ENCODE results near the gene PLA2G2D. TPM values are rescaled to one million over a fixed set of nuclear protein-coding genes. Genes with fewer than 3 reads are reported as not detected.

The PLA2G2D gene
- total and polyA plus RNA-seq, 9 of the 15 experiments (the other 6 are each of a cell fraction or from before 2014, with no cell fraction given): not detected

DNA sequence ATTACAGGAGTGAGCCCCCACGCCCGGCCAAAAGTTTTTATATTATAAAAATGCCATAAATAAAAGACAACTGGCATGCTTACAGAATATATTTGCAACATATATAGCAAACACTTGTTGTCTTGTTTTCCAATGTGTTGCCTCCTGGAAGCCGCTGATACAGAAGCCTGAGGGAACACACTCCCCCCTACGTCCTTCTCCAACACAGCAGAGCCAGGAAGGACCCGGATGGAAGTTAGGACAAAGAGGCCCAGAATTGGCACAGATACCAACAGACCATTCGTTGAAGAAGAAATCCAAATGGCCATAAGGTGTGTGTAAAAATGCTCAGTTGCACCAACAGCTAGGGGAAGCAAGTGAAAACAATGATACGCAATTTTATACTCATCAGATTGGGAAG is 50.6 kb downstream of the PLA2G2D start:
- in situ Hi-C loops (cut with MboI): no loop called here
- POLR2A ChIA-PET: interaction anchor here (0.7 kb wide), 1 partner anchor 109 kb away, joined by 4 read pairs; no protein-coding TSS in a partner anchor
- ATAC-seq: no peak

More for the DNA sequence above, 50.6 kb downstream of the PLA2G2D start:
- Histone ChIP-seq H3K9ac (ENCODE audit: insufficient read depth in 1 of 2, low read depth in 2 of 2, low read length in 2 of 2) (no peak overlapping the region), H3K27ac (ENCODE audit: extremely low read depth, low read depth, low read length) (no peak overlapping the region), H3K4me2 (ENCODE audit: insufficient read depth, low read length) (no peak overlapping the region), H3K9me3 (replicated peaks; ENCODE audit: control insufficient read depth, insufficient read depth, low read depth, low read length) (no peaks in the 10 kb centered on the region), H3K4me1 (replicated peaks in 1 of 2; ENCODE audit: control insufficient read depth in 2 of 2, insufficient read depth in 2 of 2, low read length in 2 of 2) (no peaks in the 10 kb centered on the region), H3K9me1 (ENCODE audit: control insufficient read depth, insufficient read depth, low read length) (no peaks in the 10 kb centered on the region), H3K4me3 (no peak overlapping the region), H3K36me3 (ENCODE audit: control insufficient read depth, insufficient read depth, low read length) (no peaks in the 10 kb centered on the region), H3K27me3 (ENCODE audit: control insufficient read depth in 2 of 2, insufficient read depth in 2 of 2, low read length in 2 of 2) (peaks cover 36 to 51% of the 10 kb centered on the region in 2 experiments), H4K20me1 (replicated peaks; ENCODE audit: control insufficient read depth, insufficient read depth, low read length) (no peaks in the 10 kb centered on the region), H3K79me2 (ENCODE audit: control insufficient read depth, insufficient read depth, low read length) (no peaks in the 10 kb centered on the region), H2AFZ (ENCODE audit: low read depth, low read length) (no peak overlapping the region)
- DNase-seq (ENCODE audit: extremely low read depth in 1 of 4, low spot score in 3 of 4) (no peak), FAIRE-seq (no peak)
- intact Hi-C loops (cut with micrococcal nuclease): no loop called here
- BruUV-seq (replicated peaks): no TSS peak
- TF ChIP-seq CREM (IDR thresholded peaks at IDR 0.05; ENCODE audit: low read depth) (no peak), ZEB2 (IDR thresholded peaks at IDR 0.05) (no peak), UBTF (IDR thresholded peaks at IDR 0.05; ENCODE audit: borderline replicate concordance in 1 of 2, low read depth in 2 of 2, low read length in 2 of 2) (no peak), EGR1 (conservative IDR thresholded peaks at IDR 0.05) (no peak), ZNF586 (CRISPR knock-in tag; conservative IDR thresholded peaks at IDR 0.05) (no peak), HDGF (IDR thresholded peaks at IDR 0.05) (no peak), CREB3 (tag; conservative IDR thresholded peaks at IDR 0.05; ENCODE audit: low read depth) (no peak), NFYB (IDR thresholded peaks at IDR 0.05; ENCODE audit: extremely low read depth, insufficient read length) (no peak), ZNF561 (CRISPR knock-in tag; conservative IDR thresholded peaks at IDR 0.05) (no peak), XRCC5 (IDR thresholded peaks at IDR 0.05; ENCODE audit: low read depth, low read length) (no peak)
- 0% methylated on average over 7 of the region's 7 CpGs for WGBS (ENCODE audit: insufficient coverage, low coverage, missing lambda C conversion rate)
- CTCF ChIA-PET (ENCODE audit: low intra/inter-chr PET ratio): no interaction called here
